Endodermal cell (in vitro differentiated cells): ENCODE measurements around the gene IGLL1. TPM values are rescaled to one million over a fixed set of nuclear protein-coding genes. Genes with fewer than 3 reads are reported as not detected.

Source experiments
- DNase-seq: peaks from one replicate; pipeline ENCODE4 v3.0.0-alpha.2; 2017
- H3K27ac ChIP-seq: 2 replicates; pipeline ENCODE4 v1.5.1; 2013; ENCODE audit warnings: mild to moderate bottlenecking, low read depth, low read length, moderate library complexity
- H3K27me3 ChIP-seq: 2 replicates; pipeline ENCODE4 v1.6.1; 2013; ENCODE audit warnings: mild to moderate bottlenecking, low read length, moderate library complexity; ENCODE audit not compliant: insufficient read depth, control insufficient read depth, poor library complexity, severe bottlenecking
- H3K36me3 ChIP-seq: 2 replicates; pipeline ENCODE4 v1.7.0; 2013; ENCODE audit warnings: mild to moderate bottlenecking, low read length, moderate library complexity; ENCODE audit not compliant: control insufficient read depth, insufficient read depth
- H3K4me1 ChIP-seq: one replicate; pipeline ENCODE4 v1.7.0; 2013; ENCODE audit warnings: low read length; ENCODE audit not compliant: control insufficient read depth, insufficient read depth
- H3K4me3 ChIP-seq: 2 replicates; pipeline ENCODE4 v1.5.1; 2013; ENCODE audit warnings: mild to moderate bottlenecking, low read length, moderate library complexity
- H3K9ac ChIP-seq: 2 replicates; pipeline ENCODE4 v1.6.1; 2013; ENCODE audit warnings: mild to moderate bottlenecking, low read length, moderate library complexity; ENCODE audit not compliant: poor library complexity, severe bottlenecking; ENCODE audit errors: extremely low read depth
- H3K9me3 ChIP-seq: 2 replicates; pipeline ENCODE4 v1.6.1; 2013; ENCODE audit warnings: mild to moderate bottlenecking, low read length, moderate library complexity; ENCODE audit not compliant: control insufficient read depth
- H3K27ac Mint-ChIP-seq: 2 replicates; pipeline ENCODE4 v1.8.0; 2020; ENCODE audit warnings: mixed read lengths
- H3K27me3 Mint-ChIP-seq: 2 replicates; pipeline ENCODE4 v1.8.0; 2021; ENCODE audit warnings: mild to moderate bottlenecking, mixed read lengths; ENCODE audit not compliant: insufficient read depth
- H3K36me3 Mint-ChIP-seq: 2 replicates; pipeline ENCODE4 v1.8.0; 2020; ENCODE audit warnings: low read depth, mixed read lengths
- H3K4me1 Mint-ChIP-seq: 2 replicates; pipeline ENCODE4 v1.8.0; 2020; ENCODE audit warnings: mixed read lengths
- H3K4me3 Mint-ChIP-seq: 2 replicates; pipeline ENCODE4 v1.8.0; 2020; ENCODE audit warnings: mild to moderate bottlenecking, moderate library complexity, mixed read lengths
- H3K9me3 Mint-ChIP-seq: 2 replicates; pipeline ENCODE4 v1.8.0; 2020; ENCODE audit warnings: mild to moderate bottlenecking, mixed read lengths
- WGBS, 2 experiments: methylation state at CpG; one replicate each; pipeline versions ENCODE4 v1.1.5 to v1.1.7; 2013; ENCODE audit warnings: missing lambda C conversion rate in 2 of 2, mixed read lengths in 1 of 2; ENCODE audit not compliant: insufficient coverage in 1 of 2, insufficient read length in 1 of 2; 5-methylcytosine and 5-hydroxymethylcytosine counted together
- total RNA-seq, 2 donors: library from RNA; stranded (reverse); fragmentation: NEBNext Ultra II Directional in 1 of 2; extraction: Animal tissue kit (Norgen Biotek cat#: 25700) in 1 of 2; gene quantifications; 2 replicates in 1 of 2; 3 replicates in 1 of 2; pipeline ENCODE4 v1.2.1, GENCODE V29; 2021
- TF ChIP-seq, protein P1 (sequence below): fragments of 200-600 bp; sonication (generic); conservative IDR thresholded peaks from 2 replicates; pipeline ENCODE4 v1.5.0; 2021; ENCODE audit warnings: antibody characterized with exemption, mild to moderate bottlenecking

Gene IGLL1
- total RNA-seq, 2 donors from 2014 or later, result not detected

DNA sequence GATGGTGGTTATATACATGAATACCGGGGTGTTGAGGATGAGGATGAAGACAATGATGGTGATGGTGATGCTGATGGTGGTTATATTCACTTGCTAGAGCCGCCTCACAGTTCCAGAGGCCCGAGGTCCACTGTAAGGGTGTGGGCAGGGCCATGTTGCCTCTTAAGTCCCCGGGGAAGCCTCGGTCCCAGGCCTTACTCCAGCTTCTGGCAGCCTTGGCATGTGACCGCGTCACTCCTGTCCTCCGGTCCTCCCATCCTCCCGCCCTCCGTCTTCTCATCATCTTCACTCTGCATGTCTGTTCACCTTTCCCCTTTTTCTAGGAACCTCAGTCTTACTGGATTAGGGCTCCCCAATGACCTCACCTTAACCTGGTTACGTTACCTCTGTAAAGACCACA is 54.6 kb downstream of the IGLL1 start:
- no peak for DNase-seq
- Histone ChIP-seq H3K9ac (no peak overlapping the region), H3K36me3 (no peaks in the 10 kb centered on the region), H3K9me3 (no peaks in the 10 kb centered on the region), H3K4me1 (peaks cover 8% of the 10 kb centered on the region), H3K27ac (no peak overlapping the region), H3K4me3 (no peak overlapping the region), H3K27me3 (no peaks in the 10 kb centered on the region)
- Mint-ChIP-seq H3K4me3 (no peak overlapping the region), H3K27me3 (peaks cover 26% of the 10 kb centered on the region), H3K27ac (no peak overlapping the region), H3K9me3 (no peaks in the 10 kb centered on the region), H3K4me1 (peaks cover 27% of the 10 kb centered on the region), H3K36me3 (no peaks in the 10 kb centered on the region)
- TF ChIP-seq, protein P1, sequence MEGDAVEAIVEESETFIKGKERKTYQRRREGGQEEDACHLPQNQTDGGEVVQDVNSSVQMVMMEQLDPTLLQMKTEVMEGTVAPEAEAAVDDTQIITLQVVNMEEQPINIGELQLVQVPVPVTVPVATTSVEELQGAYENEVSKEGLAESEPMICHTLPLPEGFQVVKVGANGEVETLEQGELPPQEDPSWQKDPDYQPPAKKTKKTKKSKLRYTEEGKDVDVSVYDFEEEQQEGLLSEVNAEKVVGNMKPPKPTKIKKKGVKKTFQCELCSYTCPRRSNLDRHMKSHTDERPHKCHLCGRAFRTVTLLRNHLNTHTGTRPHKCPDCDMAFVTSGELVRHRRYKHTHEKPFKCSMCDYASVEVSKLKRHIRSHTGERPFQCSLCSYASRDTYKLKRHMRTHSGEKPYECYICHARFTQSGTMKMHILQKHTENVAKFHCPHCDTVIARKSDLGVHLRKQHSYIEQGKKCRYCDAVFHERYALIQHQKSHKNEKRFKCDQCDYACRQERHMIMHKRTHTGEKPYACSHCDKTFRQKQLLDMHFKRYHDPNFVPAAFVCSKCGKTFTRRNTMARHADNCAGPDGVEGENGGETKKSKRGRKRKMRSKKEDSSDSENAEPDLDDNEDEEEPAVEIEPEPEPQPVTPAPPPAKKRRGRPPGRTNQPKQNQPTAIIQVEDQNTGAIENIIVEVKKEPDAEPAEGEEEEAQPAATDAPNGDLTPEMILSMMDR, result no peak
- 95 to 99% methylated on average over 10 to 11 of the region's 11 CpGs for WGBS, 2 experiments

DNA sequence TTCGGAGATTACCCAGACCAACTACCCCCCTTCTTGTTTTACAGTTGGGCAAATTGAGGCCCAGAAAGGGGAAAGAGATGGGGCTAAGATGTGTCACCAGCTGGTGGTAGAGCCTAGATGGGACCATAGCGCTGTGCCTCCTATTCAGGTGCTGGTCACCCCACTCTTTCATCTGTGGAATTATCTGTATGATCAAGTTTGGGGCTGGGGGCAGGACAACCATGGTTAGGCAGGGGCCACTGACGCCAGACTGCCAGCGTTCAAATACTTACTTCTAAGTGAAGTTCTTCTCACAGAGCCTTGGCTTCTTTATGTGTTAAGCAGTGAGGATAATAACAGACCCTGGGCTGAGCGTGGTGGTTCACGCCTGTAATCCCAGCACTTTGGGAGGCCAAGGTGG is 55.9 kb downstream of the IGLL1 start:
- H3K4me1 Mint-ChIP-seq, result peaks cover 24% of the 10 kb centered on the region
- H3K27me3 ChIP-seq, result no peaks in the 10 kb centered on the region
- 95 to 98% methylated on average over 5 to 6 of the region's 6 CpGs for WGBS, 2 experiments

DNA sequence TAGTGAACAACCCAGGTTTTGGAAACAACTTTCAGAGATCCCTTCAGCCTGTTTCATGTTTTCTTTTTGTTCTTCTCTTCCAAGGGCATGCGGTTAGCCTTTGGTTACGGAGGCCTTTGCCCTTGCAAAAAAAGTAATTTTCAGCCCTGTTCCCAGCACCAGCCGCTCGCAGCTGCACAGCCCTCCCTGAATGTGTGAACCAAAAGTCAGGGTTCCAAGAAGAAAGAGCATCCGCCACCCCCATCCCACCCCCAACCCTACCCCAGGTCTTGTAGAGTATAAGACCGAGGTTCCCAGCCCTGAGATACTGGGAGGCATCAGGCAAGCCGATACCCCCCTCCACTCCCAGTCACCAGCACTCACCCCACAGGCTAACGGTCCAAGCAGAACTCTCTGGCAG is 56.4 kb downstream of the IGLL1 start:
- TF ChIP-seq, protein P1, result no peak
- Histone ChIP-seq H3K27me3 (no peaks in the 10 kb centered on the region), H3K36me3 (no peaks in the 10 kb centered on the region), H3K4me3 (no peak overlapping the region), H3K9me3 (no peaks in the 10 kb centered on the region), H3K4me1 (peaks cover 14% of the 10 kb centered on the region), H3K27ac (no peak overlapping the region), H3K9ac (no peak overlapping the region)
- 91% methylated on average over 8 of the region's 8 CpGs; no CpG with 5 or more reads in 1 of the 2 experiments for WGBS, 2 experiments
- Mint-ChIP-seq H3K4me3 (no peak overlapping the region), H3K36me3 (no peaks in the 10 kb centered on the region), H3K27me3 (peaks cover 26% of the 10 kb centered on the region), H3K4me1 (peaks cover 21% of the 10 kb centered on the region), H3K27ac (no peak overlapping the region), H3K9me3 (no peaks in the 10 kb centered on the region)
- DNase-seq, result peak; percentile 40

More for the DNA sequence above, 55.9 kb downstream of the IGLL1 start:
- no peak for DNase-seq
- Histone ChIP-seq H3K4me3 (no peak overlapping the region), H3K9me3 (no peaks in the 10 kb centered on the region), H3K27ac (no peak overlapping the region), H3K9ac (no peak overlapping the region), H3K4me1 (peaks cover 11% of the 10 kb centered on the region), H3K36me3 (no peaks in the 10 kb centered on the region)
- Mint-ChIP-seq H3K27me3 (peaks cover 26% of the 10 kb centered on the region), H3K4me3 (no peak overlapping the region), H3K36me3 (no peaks in the 10 kb centered on the region), H3K27ac (no peak overlapping the region), H3K9me3 (no peaks in the 10 kb centered on the region)
- TF ChIP-seq, protein P1, result no peak

Other genes starting within 250 kb of the IGLL1 start
- under 1 TPM in 1 of 2 donors, not detected in 1; 0.24 TPM for gene DRICH1, start 52.0 kb upstream of the IGLL1 start, total RNA-seq
- gene RGL4, start 110.7 kb upstream of the IGLL1 start, total RNA-seq, result not detected
- 1 to 10 TPM; 4.7 to 5.7 TPM for gene ZNF70, start 170.8 kb upstream of the IGLL1 start, total RNA-seq
- not detected for gene VPREB3, start 174.1 kb upstream of the IGLL1 start, total RNA-seq
- gene C22orf15, start 182.7 kb upstream of the IGLL1 start, total RNA-seq, result 1 to 10 TPM; 1.5 to 2.2 TPM
- gene CHCHD10, start 187.7 kb upstream of the IGLL1 start, total RNA-seq, result 100 to 1,000 TPM in 1 of 2 donors, 10 to 100 TPM in 1; 76.1 to 103 TPM
- 10 to 100 TPM in 1 of 2 donors, 1 to 10 TPM in 1; 9.7 to 14.3 TPM for gene MMP11, start 192.6 kb upstream of the IGLL1 start, total RNA-seq
- 100 to 1,000 TPM; 136 to 148 TPM for gene SMARCB1, start 206.7 kb upstream of the IGLL1 start, total RNA-seq